ENCODE data around the gene BACE1. TPM values are rescaled to one million over a fixed set of nuclear protein-coding genes. Genes with fewer than 3 reads are reported as not detected.

The BACE1 gene
- total and polyA plus RNA-seq, 10 donors: 2.1 to 31.7 (median 18.8) TPM

DNA sequence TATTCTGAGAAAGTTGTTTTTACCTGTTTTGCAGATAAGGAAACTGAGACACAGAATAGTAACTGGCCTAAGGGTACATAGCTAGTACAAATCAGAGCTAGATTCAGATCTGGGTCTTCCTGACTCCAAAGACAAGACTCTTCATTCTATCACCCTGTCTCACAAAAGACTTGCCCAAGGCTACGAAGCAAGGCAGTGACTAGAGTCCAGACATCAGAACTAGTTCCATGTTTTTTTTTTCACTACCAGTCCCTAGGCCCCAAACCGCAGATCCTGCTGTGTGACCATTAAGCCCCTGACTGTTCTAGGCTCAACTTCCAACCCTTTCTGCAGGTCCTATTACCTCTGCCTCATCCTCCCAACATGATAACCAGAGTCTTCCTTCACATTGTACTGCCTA is 23.4 kb downstream of the BACE1 start:
- no peak overlapping the region for H3K4me3 ChIP-seq
- peaks cover 0 to 89% (median 26%) of the 10 kb centered on the region in 6 donors for H3K36me3 ChIP-seq
- no peak for TF ChIP-seq POLR2A (IDR thresholded peaks at IDR 0.05)
- TF ChIP-seq, protein P1, sequence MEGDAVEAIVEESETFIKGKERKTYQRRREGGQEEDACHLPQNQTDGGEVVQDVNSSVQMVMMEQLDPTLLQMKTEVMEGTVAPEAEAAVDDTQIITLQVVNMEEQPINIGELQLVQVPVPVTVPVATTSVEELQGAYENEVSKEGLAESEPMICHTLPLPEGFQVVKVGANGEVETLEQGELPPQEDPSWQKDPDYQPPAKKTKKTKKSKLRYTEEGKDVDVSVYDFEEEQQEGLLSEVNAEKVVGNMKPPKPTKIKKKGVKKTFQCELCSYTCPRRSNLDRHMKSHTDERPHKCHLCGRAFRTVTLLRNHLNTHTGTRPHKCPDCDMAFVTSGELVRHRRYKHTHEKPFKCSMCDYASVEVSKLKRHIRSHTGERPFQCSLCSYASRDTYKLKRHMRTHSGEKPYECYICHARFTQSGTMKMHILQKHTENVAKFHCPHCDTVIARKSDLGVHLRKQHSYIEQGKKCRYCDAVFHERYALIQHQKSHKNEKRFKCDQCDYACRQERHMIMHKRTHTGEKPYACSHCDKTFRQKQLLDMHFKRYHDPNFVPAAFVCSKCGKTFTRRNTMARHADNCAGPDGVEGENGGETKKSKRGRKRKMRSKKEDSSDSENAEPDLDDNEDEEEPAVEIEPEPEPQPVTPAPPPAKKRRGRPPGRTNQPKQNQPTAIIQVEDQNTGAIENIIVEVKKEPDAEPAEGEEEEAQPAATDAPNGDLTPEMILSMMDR (IDR thresholded peaks at IDR 0.05 in 8 of 11, conservative IDR thresholded peaks at IDR 0.05 in 3 of 11): no peak
- TF ChIP-seq POLR2AphosphoS5 (IDR thresholded peaks at IDR 0.05): no peak
- intact Hi-C loops (cut with DNase I; ENCODE audit: low total_unique reads): no loop called here
- H3K27me3 ChIP-seq (replicated peaks in 1 of 7): no peaks in the 10 kb centered on the region
- 90 to 100% (median 98%) methylated on average over 2 of the region's 2 CpGs for WGBS, 5 donors
- no peaks in the 10 kb centered on the region for H3K9me3 ChIP-seq
- no peaks in the 10 kb centered on the region for H3K4me1 ChIP-seq
- no peak for DNase-seq
- H3K27ac ChIP-seq: no peak overlapping the region

DNA sequence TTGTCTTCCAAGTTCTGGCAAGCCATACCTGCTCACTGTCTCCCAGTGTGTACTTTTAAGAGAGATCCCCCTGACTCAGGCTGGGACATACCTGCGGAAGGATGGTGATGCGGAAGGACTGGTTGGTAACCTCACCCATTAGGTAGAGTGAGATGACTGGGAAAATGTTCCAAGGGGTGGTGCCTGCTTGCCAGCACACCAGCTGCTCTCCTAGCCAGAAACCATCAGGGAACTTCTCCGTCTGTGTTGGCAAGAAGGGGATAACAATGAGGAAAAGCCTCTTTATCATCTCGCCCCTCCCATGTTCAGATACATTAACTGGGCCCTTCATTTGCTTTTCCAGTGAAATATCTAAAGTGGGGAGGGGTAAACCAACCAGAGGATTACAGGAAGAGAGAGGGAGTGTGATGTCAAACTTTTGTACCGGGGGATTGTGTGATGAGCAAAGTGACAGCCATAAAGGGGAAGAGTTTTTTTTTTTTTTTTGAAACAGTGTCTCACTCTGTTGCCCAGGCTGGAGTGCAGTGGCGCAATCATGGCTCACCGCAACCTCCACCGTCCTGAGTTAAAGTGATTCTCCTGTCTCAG is 25.2 kb downstream of the BACE1 start, which contains the start of gene BACE1-AS:
BACE1-AS (plus strand) TSS at position 538 of the 588 bp plus-strand sequence.
- 81 to 92% (median 87%) methylated on average over 8 of the region's 8 CpGs for WGBS, 5 donors
- H3K27me3 ChIP-seq (replicated peaks in 1 of 7): no peaks in the 10 kb centered on the region
- H3K27ac ChIP-seq: no peak within 1 kb of the TSS
- peaks cover 0 to 98% (median 34%) of the 10 kb centered on the region in 6 donors for H3K36me3 ChIP-seq
- intact Hi-C loops (cut with DNase I; ENCODE audit: low total_unique reads): no loop called here
- no peak for TF ChIP-seq POLR2A (IDR thresholded peaks at IDR 0.05)
- no peak within 1 kb of the TSS for H3K4me3 ChIP-seq
- no peaks in the 10 kb centered on the region for H3K9me3 ChIP-seq
- no peaks in the 10 kb centered on the region for H3K4me1 ChIP-seq
- DNase-seq: no peak

DNA sequence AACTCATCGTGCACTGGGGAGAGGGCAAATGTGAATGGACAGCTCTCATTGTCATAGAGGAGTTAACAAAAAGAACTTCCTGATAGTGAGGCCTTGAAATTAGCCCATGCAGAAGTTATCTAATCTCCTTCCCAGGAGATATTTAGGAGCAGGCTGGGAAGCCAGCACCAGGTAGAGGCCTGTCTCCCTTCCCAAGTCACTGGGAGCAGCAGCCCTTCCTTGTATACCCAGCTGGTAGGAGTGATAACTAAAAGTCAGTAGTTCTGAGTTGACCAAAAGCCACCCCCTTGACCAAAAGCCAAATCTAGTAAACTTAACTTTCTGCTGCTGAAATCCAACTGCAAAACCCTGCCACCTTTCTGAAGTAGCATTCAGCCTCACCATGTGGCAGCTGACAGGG is 26.3 kb downstream of the BACE1 start:
- TF ChIP-seq POLR2AphosphoS5 (IDR thresholded peaks at IDR 0.05): no peak
- TF ChIP-seq, protein P1 (IDR thresholded peaks at IDR 0.05 in 8 of 11, conservative IDR thresholded peaks at IDR 0.05 in 3 of 11): no peak
- peaks cover 0 to 98% (median 44%) of the 10 kb centered on the region in 6 donors for H3K36me3 ChIP-seq
- intact Hi-C loops (cut with DNase I; ENCODE audit: low total_unique reads): no loop called here
- 73 to 100% (median 95%) methylated on average over 1 of the region's 1 CpG for WGBS, 5 donors
- no peak for DNase-seq
- no peak overlapping the region for H3K27ac ChIP-seq
- no peak overlapping the region for H3K4me3 ChIP-seq
- H3K4me1 ChIP-seq: no peaks in the 10 kb centered on the region
- H3K27me3 ChIP-seq (replicated peaks in 1 of 7): no peaks in the 10 kb centered on the region
- no peaks in the 10 kb centered on the region for H3K9me3 ChIP-seq

- TF ChIP-seq, protein P1 (IDR thresholded peaks at IDR 0.05 in 8 of 11, conservative IDR thresholded peaks at IDR 0.05 in 3 of 11): no peak
- TF ChIP-seq POLR2A (IDR thresholded peaks at IDR 0.05) (no peak), POLR2AphosphoS5 (IDR thresholded peaks at IDR 0.05) (no peak)
- no peaks in the 10 kb centered on the region for H3K9me3 ChIP-seq
Observed at GRCh38 chr11:117287668-117288067, 28.4 kb downstream of the BACE1 start.

More at GRCh38 chr11:117287668-117288067, 28.4 kb downstream of the BACE1 start:
- 90 to 96% (median 91%) methylated on average over 3 of the region's 3 CpGs for WGBS, 5 donors
- intact Hi-C loops (cut with DNase I; ENCODE audit: low total_unique reads): no loop called here
- Histone ChIP-seq H3K4me3 (no peak overlapping the region), H3K36me3 (peaks cover 0 to 98% (median 62%) of the 10 kb centered on the region in 6 donors), H3K27me3 (replicated peaks in 1 of 7) (no peaks in the 10 kb centered on the region), H3K4me1 (no peaks in the 10 kb centered on the region), H3K27ac (no peak overlapping the region)
- DNase-seq: no peak
